HEK293 (cell line): ENCODE data around the gene IFT172.

Experiments
- CTCF ChIA-PET: fragments of 350-600 bp; formaldehyde crosslinking; extraction: SDS; loops from one replicate; lab custom pipeline; 2021; ENCODE audit warnings: antibody characterized with exemption; lab: Yijun Ruan, JAX
- POLR2A ChIA-PET: fragments of 300-600 bp; formaldehyde crosslinking; extraction: SDS; loops from one replicate; lab custom pipeline; 2020; ENCODE audit warnings: antibody characterized with exemption, inconsistent platforms; lab: Yijun Ruan, JAX
- H3K27ac ChIP-seq: fragments of 200-500 bp; sonication (Bioruptor generic); 2 replicates; pipeline ENCODE4 v1.5.1; 2014; ENCODE audit warnings: low read depth, low read length, control low read depth, inconsistent platforms; ENCODE audit errors: extremely low read depth
- H3K36me3 ChIP-seq, 2 experiments: fragments of 200-500 bp in 1 of 2; sonication (Bioruptor generic) in 1 of 2; 1 replicate in 1 of 2; 2 replicates in 1 of 2; pipeline ENCODE4 v1.5.1; 2014 to 2017; ENCODE audit warnings: inconsistent platforms in 2 of 2, low read length in 2 of 2; ENCODE audit not compliant: control insufficient read depth in 2 of 2, insufficient read depth in 1 of 2
- H3K4me1 ChIP-seq: fragments of 200-500 bp; sonication (Bioruptor generic); 2 replicates; pipeline ENCODE4 v1.5.1; 2014; ENCODE audit warnings: mild to moderate bottlenecking, low read length, inconsistent platforms; ENCODE audit not compliant: control insufficient read depth, insufficient read depth
- H3K4me3 ChIP-seq: 2 replicates; pipeline ENCODE4 v1.5.1; 2011; ENCODE audit warnings: low read depth, mild to moderate bottlenecking, control low read depth, low read length, moderate library complexity
- H3K9me3 ChIP-seq: fragments of 200-500 bp; sonication (Bioruptor generic); 2 replicates; pipeline ENCODE4 v1.5.1; 2014; ENCODE audit warnings: low read depth, low read length, inconsistent platforms; ENCODE audit not compliant: control insufficient read depth, insufficient read depth
- MYNN ChIP-seq: fragments of 450-650 bp; formaldehyde crosslinking; IDR thresholded peaks from 2 replicates; pipeline ENCODE4 v1.5.1; 2016; ENCODE audit warnings: missing biosample characterization, missing genetic modification characterization, borderline replicate concordance
- ZEB2 ChIP-seq: fragments of 450-650 bp; formaldehyde crosslinking; IDR thresholded peaks from 2 replicates; pipeline ENCODE4 v1.5.1; 2016; ENCODE audit warnings: missing biosample characterization, missing genetic modification characterization
- ZNF114 ChIP-seq: fragments of 450-650 bp; formaldehyde crosslinking; IDR thresholded peaks from 2 replicates; pipeline ENCODE4 v1.5.0; 2017; ENCODE audit warnings: missing biosample characterization, missing genetic modification characterization
- ZNF302 ChIP-seq: fragments of 450-650 bp; formaldehyde crosslinking; IDR thresholded peaks from 2 replicates; pipeline ENCODE4 v1.5.1; 2016; ENCODE audit warnings: missing biosample characterization, missing genetic modification characterization, low read depth
- ZNF335 ChIP-seq: fragments of 450-650 bp; formaldehyde crosslinking; conservative IDR thresholded peaks from 2 replicates; pipeline ENCODE4 v1.5.1; 2016; ENCODE audit warnings: missing biosample characterization, missing genetic modification characterization
- ZNF354C ChIP-seq: fragments of 450-650 bp; formaldehyde crosslinking; IDR thresholded peaks from 2 replicates; pipeline ENCODE4 v1.5.1; 2016; ENCODE audit warnings: missing biosample characterization, missing genetic modification characterization, low read depth, borderline replicate concordance
- ZNF362 ChIP-seq: fragments of 450-650 bp; formaldehyde crosslinking; IDR thresholded peaks from 2 replicates; pipeline ENCODE4 v1.5.1; 2016; ENCODE audit warnings: missing biosample characterization, missing genetic modification characterization
- ZNF37A ChIP-seq: fragments of 450-650 bp; IDR thresholded peaks from 2 replicates; pipeline ENCODE4 v1.5.1; 2018; ENCODE audit warnings: missing biosample characterization, missing genetic modification characterization
- ZNF416 ChIP-seq: fragments of 450-650 bp; formaldehyde crosslinking; IDR thresholded peaks from 2 replicates; pipeline ENCODE4 v1.5.1; 2016; ENCODE audit warnings: missing biosample characterization, missing genetic modification characterization
- ZNF423 ChIP-seq: fragments of 450-650 bp; formaldehyde crosslinking; IDR thresholded peaks from 2 replicates; pipeline ENCODE4 v1.5.1; 2016; ENCODE audit warnings: missing biosample characterization, missing genetic modification characterization
- ZNF48 ChIP-seq: fragments of 450-650 bp; formaldehyde crosslinking; IDR thresholded peaks from 2 replicates; pipeline ENCODE4 v1.5.1; 2016; ENCODE audit warnings: missing biosample characterization, missing genetic modification characterization
- ZNF513 ChIP-seq: fragments of 450-650 bp; IDR thresholded peaks from 2 replicates; pipeline ENCODE4 v1.5.1; 2018; ENCODE audit warnings: missing biosample characterization, missing genetic modification characterization
- ZNF514 ChIP-seq: fragments of 450-650 bp; formaldehyde crosslinking; IDR thresholded peaks from 2 replicates; pipeline ENCODE4 v1.5.1; 2016; ENCODE audit warnings: missing biosample characterization, missing genetic modification characterization
- ZNF624 ChIP-seq: fragments of 450-650 bp; formaldehyde crosslinking; IDR thresholded peaks from 2 replicates; pipeline ENCODE4 v1.5.1; 2017; ENCODE audit warnings: missing biosample characterization, missing genetic modification characterization
- ZNF629 ChIP-seq: fragments of 450-650 bp; formaldehyde crosslinking; IDR thresholded peaks from 2 replicates; pipeline ENCODE4 v1.5.1; 2017; ENCODE audit warnings: missing biosample characterization, missing genetic modification characterization
- ZNF830 ChIP-seq: fragments of 450-650 bp; IDR thresholded peaks from 2 replicates; pipeline ENCODE4 v1.5.0; 2018; ENCODE audit warnings: missing biosample characterization, missing genetic modification characterization, low read depth, mild to moderate bottlenecking, moderate library complexity
- TF ChIP-seq, protein P1 (sequence below): fragments of 450-650 bp; formaldehyde crosslinking; IDR thresholded peaks from 2 replicates; pipeline ENCODE4 v1.5.1; 2016; ENCODE audit warnings: missing biosample characterization, missing genetic modification characterization
- TF ChIP-seq, protein P2 (sequence below): fragments of 450-650 bp; formaldehyde crosslinking; optimal IDR thresholded peaks from 2 replicates; pipeline ENCODE3; 2016; ENCODE audit warnings: missing biosample characterization, mild to moderate bottlenecking, missing genetic modification characterization
- TF ChIP-seq, protein P3 (sequence below): fragments of 450-650 bp; formaldehyde crosslinking; IDR thresholded peaks from 2 replicates; pipeline ENCODE4 v1.5.1; 2016; ENCODE audit warnings: missing biosample characterization, missing genetic modification characterization

Gene IFT172

GRCh38 chr2:27441958-27442919 is 47.3 kb downstream of the IFT172 start, which contains the start of gene KRTCAP3:
KRTCAP3 (plus strand) TSS chr2:27442381; CDS start chr2:27442413, 32 bp downstream.
- CTCF ChIA-PET: no interaction called here
- no peaks in the 10 kb centered on the region for H3K4me1 ChIP-seq
- no peak within 1 kb of the TSS for H3K4me3 ChIP-seq
- POLR2A ChIA-PET: interaction anchor here (0.5 to 1.2 kb wide), 3 partner anchors 13 to 151 kb away, joined by 3 read pairs; partner anchors contain the start of gene NRBP1
- H3K9me3 ChIP-seq: no peaks in the 10 kb centered on the region
- no peak for TF ChIP-seq ZNF416 (tag by site-specific recombination)
- no peak for TF ChIP-seq ZNF624 (tag by site-specific recombination)
- peaks cover 24 to 75% of the 10 kb centered on the region in 2 experiments for H3K36me3 ChIP-seq
- 0 out of 2 replicates have a peak within 1 kb of the TSS, but pooled peaks have one; percentile 9 for H3K27ac ChIP-seq

DNA sequence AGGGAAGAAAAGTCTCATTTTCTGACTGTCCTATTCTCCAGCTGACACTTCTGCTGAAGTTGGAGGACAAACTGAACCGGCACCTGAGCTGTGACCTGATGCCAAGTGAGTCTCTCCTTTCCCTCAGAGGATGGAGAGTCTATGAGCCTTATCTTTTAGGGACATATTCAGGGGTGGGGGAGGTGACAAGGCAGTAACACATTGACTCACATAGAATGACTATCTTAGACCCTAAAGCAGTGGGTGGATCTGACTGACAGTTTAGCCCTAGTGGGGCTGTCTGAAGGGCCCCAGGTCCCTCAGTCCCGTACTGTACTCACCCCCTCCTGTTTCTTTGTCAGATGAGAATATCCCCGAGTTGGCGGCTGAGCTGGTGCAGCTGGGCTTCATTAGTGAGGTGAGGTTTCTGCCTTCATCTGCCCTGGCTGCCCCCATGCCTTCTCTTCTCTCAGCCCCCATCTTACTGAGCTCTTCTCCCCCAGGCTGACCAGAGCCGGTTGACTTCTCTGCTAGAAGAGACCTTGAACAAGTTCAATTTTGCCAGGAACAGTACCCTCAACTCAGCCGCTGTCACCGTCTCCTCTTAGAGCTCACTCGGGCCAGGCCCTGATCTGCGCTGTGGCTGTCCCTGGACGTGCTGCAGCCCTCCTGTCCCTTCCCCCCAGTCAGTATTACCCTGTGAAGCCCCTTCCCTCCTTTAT is 48.2 kb downstream of the IFT172 start:
- Histone ChIP-seq H3K4me1 (no peaks in the 10 kb centered on the region), H3K27ac (no peak overlapping the region), H3K36me3 (peaks cover 33 to 80% of the 10 kb centered on the region in 2 experiments), H3K4me3 (no peak overlapping the region), H3K9me3 (no peaks in the 10 kb centered on the region)
- ChIA-PET POLR2A (interaction anchor here (0.5 kb wide), 1 partner anchor 152 kb away, joined by 3 read pairs; no protein-coding TSS in a partner anchor), CTCF (no interaction called here)
- TF ChIP-seq ZNF354C (tag by site-specific recombination) (no peak), ZNF514 (no peak), MYNN (tag by site-specific recombination) (no peak), ZNF362 (tag by site-specific recombination) (no peak), ZNF830 (tag by site-specific recombination) (no peak), ZNF335 (no peak), ZNF37A (tag by site-specific recombination) (no peak), ZNF114 (no peak), ZNF48 (tag by site-specific recombination) (no peak), ZNF629 (tag by site-specific recombination) (no peak), ZNF513 (tag by site-specific recombination) (no peak), ZEB2 (tag by site-specific recombination) (no peak), ZNF302 (tag by site-specific recombination) (no peak), ZNF423 (tag by site-specific recombination) (no peak)
- TF ChIP-seq, protein P1, sequence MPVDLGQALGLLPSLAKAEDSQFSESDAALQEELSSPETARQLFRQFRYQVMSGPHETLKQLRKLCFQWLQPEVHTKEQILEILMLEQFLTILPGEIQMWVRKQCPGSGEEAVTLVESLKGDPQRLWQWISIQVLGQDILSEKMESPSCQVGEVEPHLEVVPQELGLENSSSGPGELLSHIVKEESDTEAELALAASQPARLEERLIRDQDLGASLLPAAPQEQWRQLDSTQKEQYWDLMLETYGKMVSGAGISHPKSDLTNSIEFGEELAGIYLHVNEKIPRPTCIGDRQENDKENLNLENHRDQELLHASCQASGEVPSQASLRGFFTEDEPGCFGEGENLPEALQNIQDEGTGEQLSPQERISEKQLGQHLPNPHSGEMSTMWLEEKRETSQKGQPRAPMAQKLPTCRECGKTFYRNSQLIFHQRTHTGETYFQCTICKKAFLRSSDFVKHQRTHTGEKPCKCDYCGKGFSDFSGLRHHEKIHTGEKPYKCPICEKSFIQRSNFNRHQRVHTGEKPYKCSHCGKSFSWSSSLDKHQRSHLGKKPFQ: no peak
- TF ChIP-seq, protein P2, sequence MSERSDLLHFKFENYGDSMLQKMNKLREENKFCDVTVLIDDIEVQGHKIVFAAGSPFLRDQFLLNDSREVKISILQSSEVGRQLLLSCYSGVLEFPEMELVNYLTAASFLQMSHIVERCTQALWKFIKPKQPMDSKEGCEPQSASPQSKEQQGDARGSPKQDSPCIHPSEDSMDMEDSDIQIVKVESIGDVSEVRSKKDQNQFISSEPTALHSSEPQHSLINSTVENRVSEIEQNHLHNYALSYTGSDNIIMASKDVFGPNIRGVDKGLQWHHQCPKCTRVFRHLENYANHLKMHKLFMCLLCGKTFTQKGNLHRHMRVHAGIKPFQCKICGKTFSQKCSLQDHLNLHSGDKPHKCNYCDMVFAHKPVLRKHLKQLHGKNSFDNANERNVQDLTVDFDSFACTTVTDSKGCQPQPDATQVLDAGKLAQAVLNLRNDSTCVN (tag by site-specific recombination): no peak
- TF ChIP-seq, protein P3, sequence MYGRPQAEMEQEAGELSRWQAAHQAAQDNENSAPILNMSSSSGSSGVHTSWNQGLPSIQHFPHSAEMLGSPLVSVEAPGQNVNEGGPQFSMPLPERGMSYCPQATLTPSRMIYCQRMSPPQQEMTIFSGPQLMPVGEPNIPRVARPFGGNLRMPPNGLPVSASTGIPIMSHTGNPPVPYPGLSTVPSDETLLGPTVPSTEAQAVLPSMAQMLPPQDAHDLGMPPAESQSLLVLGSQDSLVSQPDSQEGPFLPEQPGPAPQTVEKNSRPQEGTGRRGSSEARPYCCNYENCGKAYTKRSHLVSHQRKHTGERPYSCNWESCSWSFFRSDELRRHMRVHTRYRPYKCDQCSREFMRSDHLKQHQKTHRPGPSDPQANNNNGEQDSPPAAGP (tag by site-specific recombination): no peak
